Caco-2 (cell line): ENCODE measurements around the gene TMEM132C. TPM values are rescaled to one million over a fixed set of nuclear protein-coding genes. Genes with fewer than 3 reads are reported as not detected.

Experiments
- BruUV-seq: library from RNA; stranded (reverse); fragments of 400-500 nt; replicated peaks from 2 replicates; lab custom pipeline; 2021; lab: Mats Ljungman, UMichigan
- CTCF ChIA-PET: fragments of 300-600 bp; sonication (Branson Sonifier 250); formaldehyde crosslinking; loops from one replicate; lab custom pipeline; 2022; ENCODE audit warnings: antibody characterized with exemption; lab: Charles Lee
- POLR2A ChIA-PET: fragments of 300-600 bp; sonication (Branson Sonifier 250); formaldehyde crosslinking; loops from one replicate; lab custom pipeline; 2022; ENCODE audit warnings: antibody characterized with exemption; lab: Charles Lee
- DNase-seq, 2 experiments: peaks; one replicate each; pipeline versions ENCODE4 v3.0.0 to v3.0.0-alpha.2; 2020 to 2022
- H3K27me3 ChIP-seq: replicated peaks from 2 replicates; pipeline ENCODE4 v1.6.0; 2011; ENCODE audit warnings: low read length; ENCODE audit not compliant: control insufficient read depth, insufficient read depth
- H3K36me3 ChIP-seq: 2 replicates; pipeline ENCODE4 v1.5.1; 2011; ENCODE audit warnings: low read length; ENCODE audit not compliant: control insufficient read depth, insufficient read depth
- H3K4me1 ChIP-seq: fragments of 250-450 bp; sonication (Bioruptor Pico); 2 replicates; pipeline ENCODE4 v1.5.1; 2020; ENCODE audit warnings: mild to moderate bottlenecking
- H3K4me3 ChIP-seq: 2 replicates; pipeline ENCODE4 v1.5.1; 2011; ENCODE audit warnings: low read depth, mild to moderate bottlenecking, control low read depth, low read length
- H3K9me3 ChIP-seq: fragments of 250-450 bp; sonication (Bioruptor Pico); 2 replicates; pipeline ENCODE4 v1.5.1; 2020; ENCODE audit warnings: mild to moderate bottlenecking, moderate library complexity
- H3K27ac Mint-ChIP-seq: one replicate; pipeline ENCODE4 v1.8.0; 2022; ENCODE audit warnings: mixed read lengths; ENCODE audit not compliant: unreplicated experiment
- H3K27me3 Mint-ChIP-seq: one replicate; pipeline ENCODE4 v1.8.0; 2022; ENCODE audit warnings: mixed read lengths; ENCODE audit not compliant: insufficient read depth, unreplicated experiment
- H3K36me3 Mint-ChIP-seq: one replicate; pipeline ENCODE4 v1.8.0; 2022; ENCODE audit warnings: mild to moderate bottlenecking, mixed read lengths; ENCODE audit not compliant: insufficient read depth, unreplicated experiment
- H3K4me1 Mint-ChIP-seq: one replicate; pipeline ENCODE4 v1.8.0; 2022; ENCODE audit warnings: low read depth, mixed read lengths; ENCODE audit not compliant: unreplicated experiment
- H3K4me3 Mint-ChIP-seq: one replicate; pipeline ENCODE4 v1.8.0; 2022; ENCODE audit warnings: mild to moderate bottlenecking, moderate library complexity, mixed read lengths; ENCODE audit not compliant: unreplicated experiment
- H3K9me3 Mint-ChIP-seq: one replicate; pipeline ENCODE4 v1.8.0; 2022; ENCODE audit warnings: mixed read lengths; ENCODE audit not compliant: unreplicated experiment
- intact Hi-C: fragments of 100-400 bp; cut with micrococcal nuclease; formaldehyde crosslinking; loops from one replicate; pipeline ENCODE4 v1.10.0; 2022; ENCODE audit not compliant: unreplicated experiment
- total RNA-seq: library from RNA; stranded (reverse); gene quantifications from 2 replicates; pipeline ENCODE4 v1.2.3, GENCODE V29; 2022
- TF ChIP-seq, protein P1 (sequence below), 2 experiments: fragments of 200-600 bp in 1 of 2; IDR thresholded peaks; 1 replicate in 1 of 2; 2 replicates in 1 of 2; pipeline versions ENCODE4 v1.5.1 to v1.8.0; 2011 to 2022; ENCODE audit warnings: antibody characterized with exemption in 1 of 2, control low read depth in 1 of 2, inconsistent platforms in 1 of 2, low read depth in 1 of 2, low read length in 1 of 2, mild to moderate bottlenecking in 1 of 2, moderate library complexity in 1 of 2; ENCODE audit not compliant: insufficient read depth in 1 of 2, severe bottlenecking in 1 of 2, unreplicated experiment in 1 of 2

The TMEM132C gene
- total RNA-seq, 1 experiment from 2014 or later: not detected

DNA sequence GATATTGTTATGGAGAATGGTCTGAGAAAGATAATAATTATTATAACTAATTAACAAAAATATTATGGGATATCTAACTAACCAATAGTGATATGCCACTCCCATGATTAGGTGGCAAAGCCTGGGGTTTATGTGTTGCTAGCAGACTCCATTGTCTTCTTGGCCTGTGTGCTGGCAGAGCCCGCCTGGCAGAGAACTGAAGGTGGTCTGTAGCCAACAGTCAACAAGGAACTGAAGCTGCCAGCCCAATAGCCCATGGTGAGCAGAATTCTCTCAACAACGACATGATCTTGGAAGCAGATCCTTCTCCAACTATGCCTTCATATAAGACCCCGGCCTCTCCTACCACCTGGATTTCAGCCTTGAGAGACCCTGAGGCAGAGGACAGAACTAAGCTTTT lies 298.0 kb downstream of the TMEM132C start:
- no TSS peak for BruUV-seq
- Histone ChIP-seq H3K9me3 (no peaks in the 10 kb centered on the region), H3K4me1 (no peaks in the 10 kb centered on the region), H3K27me3 (no peaks in the 10 kb centered on the region), H3K4me3 (no peak overlapping the region), H3K36me3 (no peaks in the 10 kb centered on the region)
- CTCF ChIA-PET: no interaction called here
- Mint-ChIP-seq H3K4me1 (no peaks in the 10 kb centered on the region), H3K27me3 (no peaks in the 10 kb centered on the region), H3K27ac (no peak overlapping the region), H3K9me3 (no peaks in the 10 kb centered on the region), H3K36me3 (no peaks in the 10 kb centered on the region), H3K4me3 (no peak overlapping the region)
- no peak for DNase-seq
- TF ChIP-seq, protein P1, sequence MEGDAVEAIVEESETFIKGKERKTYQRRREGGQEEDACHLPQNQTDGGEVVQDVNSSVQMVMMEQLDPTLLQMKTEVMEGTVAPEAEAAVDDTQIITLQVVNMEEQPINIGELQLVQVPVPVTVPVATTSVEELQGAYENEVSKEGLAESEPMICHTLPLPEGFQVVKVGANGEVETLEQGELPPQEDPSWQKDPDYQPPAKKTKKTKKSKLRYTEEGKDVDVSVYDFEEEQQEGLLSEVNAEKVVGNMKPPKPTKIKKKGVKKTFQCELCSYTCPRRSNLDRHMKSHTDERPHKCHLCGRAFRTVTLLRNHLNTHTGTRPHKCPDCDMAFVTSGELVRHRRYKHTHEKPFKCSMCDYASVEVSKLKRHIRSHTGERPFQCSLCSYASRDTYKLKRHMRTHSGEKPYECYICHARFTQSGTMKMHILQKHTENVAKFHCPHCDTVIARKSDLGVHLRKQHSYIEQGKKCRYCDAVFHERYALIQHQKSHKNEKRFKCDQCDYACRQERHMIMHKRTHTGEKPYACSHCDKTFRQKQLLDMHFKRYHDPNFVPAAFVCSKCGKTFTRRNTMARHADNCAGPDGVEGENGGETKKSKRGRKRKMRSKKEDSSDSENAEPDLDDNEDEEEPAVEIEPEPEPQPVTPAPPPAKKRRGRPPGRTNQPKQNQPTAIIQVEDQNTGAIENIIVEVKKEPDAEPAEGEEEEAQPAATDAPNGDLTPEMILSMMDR (IDR thresholded peaks at IDR 0.05; ENCODE audit: insufficient read depth in 1 of 2, low read depth in 1 of 2, low read length in 1 of 2, severe bottlenecking in 1 of 2, unreplicated experiment in 1 of 2): no peak
- POLR2A ChIA-PET: no interaction called here
- intact Hi-C loops: no loop called here

DNA sequence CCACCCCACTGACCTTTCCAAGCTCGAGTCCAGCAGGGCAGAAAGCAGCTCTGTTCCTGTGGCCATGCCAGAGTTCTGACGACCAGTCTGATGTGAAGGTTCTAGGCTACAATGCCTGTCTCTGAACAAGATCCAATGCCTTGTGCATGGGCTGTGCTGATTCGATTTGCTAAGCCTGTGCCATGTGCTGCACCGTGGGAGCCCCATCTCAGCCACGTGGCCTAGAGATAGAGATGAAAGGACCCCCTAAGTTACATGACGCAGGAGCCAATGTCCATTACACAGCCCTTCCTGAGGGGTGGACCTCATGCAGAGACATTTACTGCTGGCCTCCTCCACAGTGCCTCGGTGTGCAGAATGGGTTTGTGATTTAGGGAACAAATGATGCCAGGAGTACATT lies 300.8 kb downstream of the TMEM132C start:
- H3K27me3 ChIP-seq: no peaks in the 10 kb centered on the region
- Mint-ChIP-seq H3K27me3 (no peaks in the 10 kb centered on the region), H3K4me3 (no peak overlapping the region), H3K36me3 (no peaks in the 10 kb centered on the region), H3K9me3 (no peaks in the 10 kb centered on the region), H3K27ac (no peak overlapping the region), H3K4me1 (no peaks in the 10 kb centered on the region)
- TF ChIP-seq, protein P1 (IDR thresholded peaks at IDR 0.05; ENCODE audit: insufficient read depth in 1 of 2, low read depth in 1 of 2, low read length in 1 of 2, severe bottlenecking in 1 of 2, unreplicated experiment in 1 of 2): no peak
- no peak overlapping the region for H3K4me3 ChIP-seq
- BruUV-seq: no TSS peak
- no peaks in the 10 kb centered on the region for H3K36me3 ChIP-seq
- no peaks in the 10 kb centered on the region for H3K4me1 ChIP-seq
- intact Hi-C loops: no loop called here
- DNase-seq: no peak
- POLR2A ChIA-PET: no interaction called here
- CTCF ChIA-PET: no interaction called here
- no peaks in the 10 kb centered on the region for H3K9me3 ChIP-seq

DNA sequence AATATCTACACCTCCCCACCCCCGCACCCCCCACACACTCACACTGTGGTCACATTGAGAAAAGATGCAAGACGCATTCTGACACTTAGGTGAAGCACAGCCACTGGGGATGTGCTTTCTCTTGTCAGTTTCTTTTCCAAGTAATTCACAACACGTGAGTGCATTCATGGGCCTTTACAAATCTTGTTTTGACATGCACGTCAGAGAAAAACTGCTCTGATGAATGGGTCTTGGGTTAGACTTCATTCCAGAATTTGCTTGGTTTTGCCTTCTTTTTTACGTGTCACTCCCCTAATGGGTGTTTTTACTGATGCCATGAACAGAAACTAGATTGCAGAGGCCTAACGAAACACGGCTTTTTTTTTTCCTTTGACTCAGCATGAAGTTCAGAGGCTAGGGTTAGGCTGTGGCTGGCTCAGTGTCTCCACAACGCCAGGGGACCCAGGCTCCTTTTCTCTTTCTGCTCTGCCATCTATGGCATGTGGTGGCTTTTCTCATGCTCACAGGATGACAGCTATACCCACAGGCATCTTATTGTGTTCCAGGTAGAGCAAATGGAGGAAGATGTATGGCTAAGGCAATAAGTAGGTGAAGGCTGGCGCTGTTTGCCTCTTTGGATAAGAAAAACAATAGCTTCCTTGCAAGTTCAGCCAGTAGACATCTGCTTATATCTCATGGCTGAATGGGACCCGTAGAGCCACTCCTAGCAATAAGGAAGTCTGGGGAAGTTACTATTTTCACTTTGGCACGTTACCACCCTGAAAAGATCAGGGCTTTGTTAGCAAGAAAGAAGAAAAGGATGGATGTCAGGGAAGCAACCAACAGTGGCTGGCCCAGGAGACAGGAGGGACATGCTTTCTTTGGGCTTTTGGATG lies 303.5 kb downstream of the TMEM132C start:
- H3K9me3 ChIP-seq: no peaks in the 10 kb centered on the region
- no peak for DNase-seq
- H3K4me1 Mint-ChIP-seq: no peaks in the 10 kb centered on the region
- intact Hi-C loops: no loop called here
- H3K4me1 ChIP-seq: no peaks in the 10 kb centered on the region
- TF ChIP-seq, protein P1 (IDR thresholded peaks at IDR 0.05; ENCODE audit: insufficient read depth in 1 of 2, low read depth in 1 of 2, low read length in 1 of 2, severe bottlenecking in 1 of 2, unreplicated experiment in 1 of 2): no peak
- H3K9me3 Mint-ChIP-seq: peaks cover 7% of the 10 kb centered on the region
- H3K27me3 Mint-ChIP-seq: no peaks in the 10 kb centered on the region
- no peak overlapping the region for H3K27ac Mint-ChIP-seq
- no peak overlapping the region for H3K4me3 ChIP-seq
- BruUV-seq: no TSS peak
- H3K36me3 Mint-ChIP-seq: no peaks in the 10 kb centered on the region
- no peaks in the 10 kb centered on the region for H3K27me3 ChIP-seq
- no peak overlapping the region for H3K4me3 Mint-ChIP-seq
- H3K36me3 ChIP-seq: no peaks in the 10 kb centered on the region
- CTCF ChIA-PET: no interaction called here
- POLR2A ChIA-PET: no interaction called here
